Measurements from ENCODE around the gene POU2F3. TPM values are rescaled to one million over a fixed set of nuclear protein-coding genes. Genes with fewer than 3 reads are reported as not detected.

Gene POU2F3
- total RNA-seq, 1 experiment from 2014 or later, result not detected

DNA sequence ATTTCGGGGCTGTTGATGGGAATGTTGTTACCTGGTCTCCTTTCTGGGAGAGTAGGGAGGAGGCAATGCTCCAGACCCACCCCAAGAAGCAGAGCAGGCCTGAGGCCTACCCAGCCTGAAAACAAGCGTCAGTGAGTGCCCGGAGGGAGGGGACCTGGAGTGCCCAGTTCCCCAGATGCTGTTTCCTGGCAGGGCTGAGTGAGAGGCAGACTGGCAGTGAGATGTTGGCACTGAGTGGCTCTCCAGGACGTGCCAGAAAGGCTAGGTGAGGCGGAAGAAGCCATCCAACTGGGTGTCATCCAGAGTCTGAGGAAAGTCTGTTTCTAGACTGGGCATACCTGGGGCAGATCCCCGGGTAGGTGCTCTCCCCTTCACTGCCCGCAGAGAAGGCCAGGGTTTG lies 1.3 kb downstream of the POU2F3 start:
- no peak overlapping the region for H3K4me3 Mint-ChIP-seq (ENCODE audit: unreplicated experiment)
- no peaks in the 10 kb centered on the region for H3K36me3 ChIP-seq (ENCODE audit: control insufficient read depth, insufficient read depth, low read length)
- CTCF ChIA-PET, result no interaction called here
- H3K27ac Mint-ChIP-seq (ENCODE audit: unreplicated experiment), result no peak overlapping the region
- peaks cover 42% of the 10 kb centered on the region for H3K27me3 Mint-ChIP-seq (ENCODE audit: insufficient read depth, unreplicated experiment)
- no peaks in the 10 kb centered on the region for H3K9me3 Mint-ChIP-seq (ENCODE audit: unreplicated experiment)
- no peak overlapping the region for H3K4me3 ChIP-seq (ENCODE audit: low read depth, low read length)
- POLR2A ChIA-PET, result no interaction called here
- TF ChIP-seq, protein P1, sequence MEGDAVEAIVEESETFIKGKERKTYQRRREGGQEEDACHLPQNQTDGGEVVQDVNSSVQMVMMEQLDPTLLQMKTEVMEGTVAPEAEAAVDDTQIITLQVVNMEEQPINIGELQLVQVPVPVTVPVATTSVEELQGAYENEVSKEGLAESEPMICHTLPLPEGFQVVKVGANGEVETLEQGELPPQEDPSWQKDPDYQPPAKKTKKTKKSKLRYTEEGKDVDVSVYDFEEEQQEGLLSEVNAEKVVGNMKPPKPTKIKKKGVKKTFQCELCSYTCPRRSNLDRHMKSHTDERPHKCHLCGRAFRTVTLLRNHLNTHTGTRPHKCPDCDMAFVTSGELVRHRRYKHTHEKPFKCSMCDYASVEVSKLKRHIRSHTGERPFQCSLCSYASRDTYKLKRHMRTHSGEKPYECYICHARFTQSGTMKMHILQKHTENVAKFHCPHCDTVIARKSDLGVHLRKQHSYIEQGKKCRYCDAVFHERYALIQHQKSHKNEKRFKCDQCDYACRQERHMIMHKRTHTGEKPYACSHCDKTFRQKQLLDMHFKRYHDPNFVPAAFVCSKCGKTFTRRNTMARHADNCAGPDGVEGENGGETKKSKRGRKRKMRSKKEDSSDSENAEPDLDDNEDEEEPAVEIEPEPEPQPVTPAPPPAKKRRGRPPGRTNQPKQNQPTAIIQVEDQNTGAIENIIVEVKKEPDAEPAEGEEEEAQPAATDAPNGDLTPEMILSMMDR (IDR thresholded peaks at IDR 0.05; ENCODE audit: insufficient read depth in 1 of 2, low read depth in 1 of 2, low read length in 1 of 2, severe bottlenecking in 1 of 2, unreplicated experiment in 1 of 2), result no peak
- intact Hi-C loops (cut with micrococcal nuclease; ENCODE audit: unreplicated experiment), result no loop called here
- no peaks in the 10 kb centered on the region for H3K4me1 Mint-ChIP-seq (ENCODE audit: low read depth, unreplicated experiment)
- no TSS peak for BruUV-seq (replicated peaks)
- H3K9me3 ChIP-seq, result no peaks in the 10 kb centered on the region
- no peak for DNase-seq
- peaks cover 6% of the 10 kb centered on the region for H3K4me1 ChIP-seq
- peaks cover 5% of the 10 kb centered on the region for H3K36me3 Mint-ChIP-seq (ENCODE audit: insufficient read depth, unreplicated experiment)
- peaks cover 10% of the 10 kb centered on the region for H3K27me3 ChIP-seq (replicated peaks; ENCODE audit: control insufficient read depth, insufficient read depth, low read length)

DNA sequence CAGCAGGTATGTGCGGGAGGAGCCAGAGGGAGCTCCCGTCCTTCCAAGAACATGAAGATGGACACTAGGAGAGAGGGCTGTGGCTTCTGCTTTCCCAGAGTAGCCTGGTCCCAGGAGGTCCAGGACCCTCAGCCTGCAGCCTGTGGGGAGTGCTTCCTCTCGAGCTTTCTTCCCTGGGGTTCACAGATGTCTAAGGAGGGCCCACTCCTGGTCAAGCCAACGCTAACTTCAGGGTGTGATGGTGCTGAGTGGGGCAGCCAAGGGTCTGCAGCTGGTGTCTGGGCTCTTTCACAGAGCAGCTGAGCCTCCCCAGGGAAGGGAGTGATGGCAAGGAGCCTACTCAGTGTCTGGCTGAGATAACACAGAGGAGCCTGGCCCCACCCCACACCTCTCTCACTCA lies 3.3 kb downstream of the POU2F3 start:
- peaks cover 12% of the 10 kb centered on the region for H3K27me3 ChIP-seq (replicated peaks; ENCODE audit: control insufficient read depth, insufficient read depth, low read length)
- H3K27me3 Mint-ChIP-seq (ENCODE audit: insufficient read depth, unreplicated experiment), result peaks cover 55% of the 10 kb centered on the region
- CTCF ChIA-PET, result interaction anchor here (1.0 to 2.0 kb wide), 3 partner anchors 13 to 60 kb away, joined by 3 to 8 read pairs (median 5); no protein-coding TSS in a partner anchor

DNA sequence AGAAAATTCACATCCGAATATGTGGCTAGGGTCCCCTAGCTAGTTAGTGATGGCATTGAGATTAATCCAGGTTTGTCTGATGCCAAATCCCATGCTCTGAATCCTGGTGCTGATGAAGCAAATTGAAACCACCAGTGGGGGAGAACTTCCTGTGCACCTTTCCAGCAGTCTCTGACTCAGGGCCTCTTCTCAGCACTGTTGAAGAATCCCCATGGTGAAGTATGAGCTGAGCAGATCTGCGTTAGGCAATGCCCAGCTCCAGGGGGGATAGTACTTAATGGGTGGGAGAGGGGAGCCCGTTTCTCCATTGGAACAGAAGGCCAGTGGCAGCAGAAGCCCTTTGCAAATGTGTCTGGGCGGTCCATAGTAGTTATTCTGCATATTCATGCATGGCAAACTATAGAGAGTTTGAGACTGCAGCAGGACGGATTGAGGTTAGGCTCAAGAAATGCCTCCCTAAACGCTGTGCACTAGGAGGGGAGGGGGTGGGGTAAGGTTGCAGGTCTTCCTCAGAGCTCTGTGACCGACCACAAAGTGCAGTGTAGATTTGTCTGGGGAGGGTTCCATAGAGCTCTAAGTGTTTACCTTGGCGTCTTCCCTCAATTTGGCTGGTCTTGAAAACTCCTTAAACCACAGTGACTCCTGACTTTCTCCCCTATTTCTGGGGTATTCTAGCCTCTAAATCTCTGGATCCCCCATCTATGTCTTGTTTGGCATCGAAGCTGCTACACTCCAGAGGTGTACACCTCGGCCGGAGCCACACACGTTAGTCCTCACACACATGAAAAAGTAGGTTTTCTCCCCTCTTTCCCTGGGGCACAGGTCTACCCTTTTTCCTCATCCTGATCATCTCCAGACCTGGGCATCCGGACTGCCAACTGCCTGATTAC lies 4.8 kb downstream of the POU2F3 start:
- H3K4me3 ChIP-seq (ENCODE audit: low read depth, low read length), result no peak overlapping the region
- no peak for DNase-seq
- Mint-ChIP-seq H3K4me3 (ENCODE audit: unreplicated experiment) (no peak overlapping the region), H3K27me3 (ENCODE audit: insufficient read depth, unreplicated experiment) (peaks cover 56% of the 10 kb centered on the region), H3K27ac (ENCODE audit: unreplicated experiment) (no peak overlapping the region), H3K36me3 (ENCODE audit: insufficient read depth, unreplicated experiment) (no peaks in the 10 kb centered on the region), H3K9me3 (ENCODE audit: unreplicated experiment) (no peaks in the 10 kb centered on the region), H3K4me1 (ENCODE audit: low read depth, unreplicated experiment) (no peaks in the 10 kb centered on the region)
- H3K9me3 ChIP-seq, result no peaks in the 10 kb centered on the region
- ChIA-PET POLR2A (no interaction called here), CTCF (interaction anchor here (0.9 to 2.0 kb wide), 2 partner anchors 55 to 58 kb away, joined by 4 to 8 read pairs; no protein-coding TSS in a partner anchor)
- H3K27me3 ChIP-seq (replicated peaks; ENCODE audit: control insufficient read depth, insufficient read depth, low read length), result peaks cover 13% of the 10 kb centered on the region
- no TSS peak for BruUV-seq (replicated peaks)
- TF ChIP-seq, protein P1 (IDR thresholded peaks at IDR 0.05; ENCODE audit: insufficient read depth in 1 of 2, low read depth in 1 of 2, low read length in 1 of 2, severe bottlenecking in 1 of 2, unreplicated experiment in 1 of 2), result no peak
- intact Hi-C loops (cut with micrococcal nuclease; ENCODE audit: unreplicated experiment), result no loop called here
- H3K4me1 ChIP-seq, result peaks cover 6% of the 10 kb centered on the region
- H3K36me3 ChIP-seq (ENCODE audit: control insufficient read depth, insufficient read depth, low read length), result no peaks in the 10 kb centered on the region

More for the DNA sequence above, 3.3 kb downstream of the POU2F3 start:
- DNase-seq, result no peak
- H3K4me3 ChIP-seq (ENCODE audit: low read depth, low read length), result no peak overlapping the region
- H3K36me3 ChIP-seq (ENCODE audit: control insufficient read depth, insufficient read depth, low read length), result no peaks in the 10 kb centered on the region
- peaks cover 6% of the 10 kb centered on the region for H3K4me1 ChIP-seq
- POLR2A ChIA-PET, result no interaction called here
- intact Hi-C loops (cut with micrococcal nuclease; ENCODE audit: unreplicated experiment), result no loop called here
- BruUV-seq (replicated peaks), result no TSS peak
- Mint-ChIP-seq H3K27ac (ENCODE audit: unreplicated experiment) (no peak overlapping the region), H3K4me3 (ENCODE audit: unreplicated experiment) (no peak overlapping the region), H3K9me3 (ENCODE audit: unreplicated experiment) (no peaks in the 10 kb centered on the region), H3K36me3 (ENCODE audit: insufficient read depth, unreplicated experiment) (no peaks in the 10 kb centered on the region), H3K4me1 (ENCODE audit: low read depth, unreplicated experiment) (no peaks in the 10 kb centered on the region)
- no peaks in the 10 kb centered on the region for H3K9me3 ChIP-seq
- TF ChIP-seq, protein P1 (IDR thresholded peaks at IDR 0.05; ENCODE audit: insufficient read depth in 1 of 2, low read depth in 1 of 2, low read length in 1 of 2, severe bottlenecking in 1 of 2, unreplicated experiment in 1 of 2), result no peak
